NCI-H2107 (cell line): Measurements from ENCODE around the gene TMEM143.
"Not testable (repeated sequence)": the region's sequence is repeated elsewhere in the genome, so short reads cannot be mapped to it uniquely, and the experiment has no call there.

Source experiments
- DNase-seq: peaks from one replicate; lab custom pipeline; 2025; lab: John Stamatoyannopoulos, UW

Gene TMEM143

DNA sequence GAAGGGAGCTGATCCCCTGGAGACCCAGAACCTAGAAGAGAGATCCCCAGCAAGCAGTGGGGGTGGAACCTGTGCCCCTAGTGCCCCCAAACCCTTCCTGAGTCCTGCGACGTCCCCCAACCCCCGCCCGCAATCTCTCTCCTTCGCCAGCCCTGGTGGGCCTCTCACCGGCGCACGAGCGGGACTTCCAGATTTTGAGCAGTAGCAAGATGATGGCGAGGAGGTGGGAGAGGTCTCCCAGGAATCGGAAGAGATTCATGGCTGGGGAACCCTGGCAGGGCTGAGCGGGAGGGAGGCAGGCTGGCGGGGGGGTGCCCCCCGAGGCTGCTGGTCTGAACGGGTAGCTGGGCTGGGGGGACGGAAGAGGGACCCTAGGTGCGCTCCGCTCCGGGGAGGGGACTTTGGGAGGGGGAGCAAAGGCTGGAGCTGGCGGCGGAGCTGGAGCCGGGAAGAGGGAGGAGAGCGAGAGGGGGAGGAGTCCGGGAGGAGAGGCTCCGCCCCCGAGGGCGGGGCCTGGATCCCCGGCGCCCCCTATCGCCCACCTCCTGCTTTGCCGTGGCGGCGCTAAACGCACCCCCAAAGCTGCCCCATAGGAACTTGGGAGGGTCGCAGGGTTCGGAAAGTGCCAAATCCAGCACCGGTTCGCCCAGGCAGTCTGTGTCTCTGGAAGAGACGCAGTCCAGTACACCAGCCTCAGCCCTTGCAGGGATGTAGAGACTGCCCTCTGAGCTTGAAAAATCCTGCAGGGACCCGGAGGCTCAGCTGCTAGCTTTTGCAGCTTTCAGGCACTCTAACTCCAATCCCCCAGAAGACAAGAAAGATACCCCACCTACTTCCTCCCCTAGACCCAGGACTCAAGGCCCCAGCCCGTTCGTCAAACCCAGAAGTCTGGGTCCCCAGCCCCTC lies 27.6 kb upstream of the TMEM143 start, which contains the start of gene KDELR1:
Gene KDELR1 (minus strand): TSS at position 452 of the 906 bp plus-strand sequence. CDS start 193 bp downstream, at position 259.
- DNase-seq = no peak

DNA sequence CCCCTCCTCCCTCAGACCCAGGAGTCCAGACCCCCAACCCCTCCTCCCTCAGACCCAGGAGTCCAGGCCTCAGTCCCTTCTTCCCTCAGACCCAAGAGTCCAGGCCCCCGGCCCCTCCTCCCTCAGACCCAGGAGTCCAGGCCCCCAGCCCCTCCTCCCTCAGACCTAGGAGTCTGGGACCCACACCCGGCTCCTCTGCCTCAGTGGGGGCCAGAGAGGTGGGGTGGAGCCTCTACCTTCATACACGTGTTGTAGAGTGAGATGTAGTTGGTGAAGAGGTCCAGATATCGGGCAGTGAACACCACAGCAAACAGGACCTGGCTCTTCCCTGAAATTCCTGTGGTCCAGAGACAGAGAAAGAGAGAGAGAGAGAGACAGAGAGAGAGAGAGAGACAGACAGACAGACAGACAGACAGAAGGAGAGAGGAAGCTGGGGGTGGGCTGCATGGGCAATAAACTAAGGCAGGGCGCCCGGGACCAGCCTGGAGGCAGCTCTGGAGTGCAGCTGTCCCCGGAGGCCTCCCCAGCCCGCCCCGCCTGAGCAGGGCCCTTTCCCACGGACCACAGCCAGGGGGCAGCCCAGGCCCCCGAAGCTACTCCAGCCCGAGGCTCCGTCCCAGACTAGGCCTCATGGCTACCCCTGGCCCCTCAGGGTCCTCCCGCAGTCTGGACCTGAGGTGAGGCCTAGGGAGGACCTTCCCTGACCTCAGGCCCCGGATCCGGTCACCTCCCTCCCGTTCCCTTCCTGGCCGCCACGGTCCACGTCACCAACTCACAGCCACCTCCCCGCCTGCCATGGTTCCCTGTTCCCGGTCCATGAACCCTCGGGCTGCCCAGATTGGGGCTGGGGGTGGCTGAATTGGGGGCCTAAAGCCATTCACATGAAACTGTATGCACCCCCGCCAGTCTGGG lies 26.7 kb upstream of the TMEM143 start:
- no peak for DNase-seq

DNA sequence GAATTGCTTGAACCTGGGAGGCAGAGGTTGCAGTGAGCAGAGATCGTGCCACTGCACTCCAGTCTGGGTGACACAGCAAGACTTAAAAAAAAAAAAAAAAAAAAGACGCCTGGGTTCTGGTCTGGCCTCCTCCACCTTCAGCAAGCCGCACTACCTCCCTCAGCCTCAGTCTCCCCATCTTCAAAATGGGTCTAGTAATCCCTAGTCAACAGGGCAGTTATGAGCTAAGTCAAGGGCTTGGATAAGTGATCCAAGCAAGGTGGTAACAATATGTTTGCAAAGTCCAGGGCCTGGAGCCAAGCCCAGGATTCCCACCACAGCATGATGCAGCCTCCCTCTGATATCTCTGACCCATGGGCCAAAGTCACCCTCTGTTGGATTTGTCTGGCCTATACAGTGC lies 23.2 kb upstream of the TMEM143 start:
- DNase-seq = no peak

DNA sequence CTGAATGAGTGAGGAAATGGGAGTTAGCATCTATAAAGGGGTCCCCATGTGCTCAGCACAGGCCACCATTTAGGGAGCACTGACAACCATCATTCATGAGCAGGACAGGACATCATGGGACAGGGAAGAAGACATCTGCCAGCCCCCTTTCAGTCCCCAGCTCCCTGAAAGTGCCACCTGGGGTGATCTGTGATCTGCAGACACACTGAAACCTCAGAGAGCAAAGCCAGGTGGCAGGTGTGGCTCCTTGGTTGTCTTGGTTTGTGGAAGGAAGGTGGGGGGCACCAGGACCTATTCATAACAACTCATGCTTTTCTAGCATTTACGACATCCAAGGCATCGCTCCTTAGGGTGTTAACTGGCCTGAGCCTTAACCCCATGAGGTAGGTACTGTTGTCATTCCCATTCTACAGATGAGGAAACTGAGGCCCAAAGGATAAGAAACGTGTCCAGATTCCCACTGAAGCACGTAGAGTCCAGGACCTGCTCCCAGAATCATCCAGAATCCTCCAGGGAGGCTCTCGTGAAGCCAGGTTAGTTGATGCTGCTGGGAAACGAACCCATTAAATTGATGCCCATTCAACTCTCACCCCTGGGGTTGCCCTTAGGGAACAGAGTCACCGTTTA lies 21.8 kb upstream of the TMEM143 start:
- no peak for DNase-seq

DNA sequence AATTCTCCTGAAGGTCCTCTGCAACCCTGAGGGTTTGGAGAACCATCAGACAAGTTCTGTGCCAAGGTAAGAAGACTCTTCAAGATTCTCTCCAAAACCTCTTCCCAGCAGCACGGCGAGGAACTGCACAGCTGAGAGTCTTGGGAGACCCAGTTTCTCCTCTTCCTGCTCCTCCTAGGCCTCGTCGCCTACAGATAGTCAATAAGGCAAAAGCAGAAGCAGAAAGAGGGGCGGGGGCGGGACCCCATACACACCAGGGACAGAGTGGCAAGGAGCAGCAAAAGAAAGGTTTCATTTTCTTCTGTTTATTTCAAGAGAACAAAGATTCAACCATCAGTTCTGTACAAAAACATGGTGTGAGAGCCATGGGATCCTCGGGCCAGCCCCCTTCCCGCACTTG lies 18.5 kb upstream of the TMEM143 start:
- no peak for DNase-seq

DNA sequence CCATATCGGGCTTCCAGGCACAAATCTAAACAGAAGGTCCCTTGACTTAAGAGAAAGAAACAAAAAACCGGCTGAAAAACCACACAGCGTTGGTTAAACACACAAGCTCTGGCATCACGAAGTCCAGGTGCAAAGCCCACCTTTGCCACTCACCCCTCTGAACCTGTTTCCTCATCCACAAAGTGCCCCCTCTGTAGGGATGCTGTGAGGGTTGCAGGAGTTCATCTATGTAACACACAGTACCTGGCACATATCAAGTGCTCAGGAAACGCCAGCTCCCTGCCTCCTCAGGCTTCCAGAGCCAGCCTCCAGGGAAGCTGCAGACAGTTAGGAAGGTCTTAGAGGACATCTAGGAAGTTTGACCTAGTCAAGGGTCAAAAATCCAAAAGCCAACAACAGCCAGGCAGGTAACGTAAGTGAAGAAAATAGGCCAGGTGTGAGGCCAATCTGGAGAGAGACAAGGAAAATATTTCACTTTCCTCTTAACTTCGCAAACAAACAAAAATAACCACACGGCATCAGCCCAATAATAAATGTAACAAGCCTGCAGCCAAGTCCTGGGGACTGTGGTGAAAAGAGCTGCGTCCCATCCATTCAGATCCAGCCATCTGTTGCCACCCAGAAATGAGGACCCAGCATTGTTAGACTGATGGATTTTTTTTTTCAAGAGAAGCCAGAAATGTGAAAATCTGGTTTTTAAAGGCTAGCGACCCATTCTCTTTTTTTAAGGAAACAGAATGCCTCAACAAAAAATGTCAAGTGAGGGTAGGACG lies 17.6 kb upstream of the TMEM143 start:
- DNase-seq = no peak

DNA sequence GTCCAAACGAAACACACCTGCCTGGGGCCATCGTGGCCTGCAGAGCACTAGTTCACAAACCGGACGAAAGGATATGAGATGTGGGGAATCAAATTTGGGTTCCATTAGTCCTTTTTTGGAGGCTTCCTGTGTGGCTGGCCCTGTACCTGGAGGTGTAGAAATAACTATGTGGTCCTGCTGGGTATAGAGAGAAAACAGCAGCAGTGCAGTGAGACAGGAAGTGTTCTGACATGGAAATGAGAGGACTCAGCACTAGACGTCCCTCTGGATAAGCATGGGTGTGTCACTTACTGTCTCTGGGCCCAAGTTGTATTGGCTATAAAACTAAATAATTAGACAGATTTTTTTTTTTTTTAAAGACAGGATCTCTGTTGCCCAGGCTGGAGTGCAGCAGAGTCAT lies 15.3 kb upstream of the TMEM143 start:
- no peak for DNase-seq

DNA sequence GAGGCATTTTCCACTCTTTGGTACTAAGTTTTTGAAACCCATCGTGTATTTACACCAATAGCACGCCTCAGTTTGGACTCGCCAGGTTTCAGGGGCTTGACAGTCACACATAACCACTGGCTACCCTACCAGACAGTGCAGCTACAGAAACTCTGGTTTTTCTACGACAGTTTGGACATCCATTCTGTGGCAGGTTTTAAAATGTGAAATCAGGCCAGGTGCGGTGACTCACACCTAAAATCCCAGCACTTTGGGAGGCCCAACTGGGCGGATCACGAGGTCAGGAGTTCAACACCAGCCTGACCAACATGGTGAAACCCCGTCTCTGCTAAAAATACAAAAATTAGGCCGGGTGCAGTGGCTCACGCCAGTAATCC lies 14.4 kb upstream of the TMEM143 start:
- no peak for DNase-seq

DNA sequence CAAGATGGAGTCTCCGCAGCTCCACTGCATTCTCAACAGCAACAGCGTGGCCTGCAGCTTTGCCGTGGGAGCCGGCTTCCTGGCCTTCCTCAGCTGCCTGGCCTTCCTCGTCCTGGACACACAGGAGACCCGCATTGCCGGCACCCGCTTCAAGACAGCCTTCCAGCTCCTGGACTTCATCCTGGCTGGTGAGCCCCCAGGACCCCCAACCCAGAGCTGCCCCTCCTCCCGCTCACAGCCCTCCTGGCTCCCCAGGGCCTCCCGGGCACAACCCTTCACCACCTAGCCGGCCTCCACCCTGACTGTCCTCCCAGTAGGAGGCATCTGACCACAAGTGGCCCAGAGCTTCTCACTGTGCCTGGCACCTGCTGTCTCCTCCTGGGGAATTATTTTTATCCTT lies 9.8 kb upstream of the TMEM143 start:
- no peak for DNase-seq

DNA sequence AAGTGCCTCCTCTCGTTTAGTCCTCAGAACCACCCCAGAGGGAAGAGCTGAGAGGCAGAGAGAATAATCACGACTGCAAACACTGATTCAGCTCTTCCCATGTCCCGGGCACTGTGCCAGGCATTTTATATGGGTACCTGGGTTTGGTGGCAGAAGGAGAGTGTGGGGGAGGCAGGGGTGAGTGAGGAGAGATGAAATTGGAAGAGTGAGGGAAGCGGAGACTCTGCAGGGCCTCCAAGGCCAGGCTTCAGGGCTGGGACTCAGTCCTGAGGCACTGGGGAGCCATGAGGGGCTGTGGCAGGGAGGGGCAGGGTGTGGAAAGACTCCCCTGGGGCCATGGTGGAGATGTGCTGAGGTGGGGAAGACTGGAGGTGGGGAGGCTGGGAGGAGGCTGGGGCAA lies 9.2 kb upstream of the TMEM143 start:
- peak; percentile 79 for DNase-seq

DNA sequence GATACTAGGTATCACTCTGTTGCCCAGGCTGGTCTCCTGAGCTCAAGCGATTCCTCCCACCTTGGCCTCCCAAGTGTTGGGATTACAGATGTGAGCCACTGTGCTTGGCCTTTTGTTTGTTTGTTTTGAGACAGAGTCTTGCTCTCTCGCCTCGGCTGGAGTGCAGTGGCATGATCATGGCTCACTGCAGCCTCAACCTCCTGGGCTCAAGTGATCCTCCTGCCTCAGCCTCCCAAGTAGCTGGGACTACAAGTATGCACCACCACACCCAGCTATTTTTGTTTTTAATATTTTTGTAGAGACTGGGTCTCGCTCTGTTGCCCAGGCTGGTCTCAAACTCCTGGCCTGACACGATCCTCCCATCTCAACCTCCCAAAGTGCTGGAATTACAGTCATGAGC lies 8.0 kb upstream of the TMEM143 start:
- not testable (repeated sequence) for DNase-seq

DNA sequence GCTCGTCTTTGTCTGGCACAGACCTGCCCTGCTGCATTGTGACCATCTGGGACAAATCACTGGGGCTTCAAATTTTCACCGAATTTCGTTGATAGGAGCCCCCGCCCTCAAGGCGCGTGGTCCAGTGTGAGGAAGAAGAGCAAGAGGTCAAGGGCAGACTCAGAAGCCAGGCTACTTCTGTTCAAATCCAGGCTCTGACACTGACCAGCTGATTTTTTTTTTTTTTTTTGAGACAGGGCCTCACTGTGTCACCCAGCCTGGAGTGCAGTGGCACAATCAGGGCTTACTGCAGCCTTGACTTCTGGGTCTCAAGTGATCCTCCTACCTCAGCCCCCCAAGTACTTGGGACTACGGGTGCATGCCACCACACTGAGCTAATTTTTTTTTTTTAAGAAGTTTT lies 7.6 kb upstream of the TMEM143 start:
- DNase-seq = no peak

DNA sequence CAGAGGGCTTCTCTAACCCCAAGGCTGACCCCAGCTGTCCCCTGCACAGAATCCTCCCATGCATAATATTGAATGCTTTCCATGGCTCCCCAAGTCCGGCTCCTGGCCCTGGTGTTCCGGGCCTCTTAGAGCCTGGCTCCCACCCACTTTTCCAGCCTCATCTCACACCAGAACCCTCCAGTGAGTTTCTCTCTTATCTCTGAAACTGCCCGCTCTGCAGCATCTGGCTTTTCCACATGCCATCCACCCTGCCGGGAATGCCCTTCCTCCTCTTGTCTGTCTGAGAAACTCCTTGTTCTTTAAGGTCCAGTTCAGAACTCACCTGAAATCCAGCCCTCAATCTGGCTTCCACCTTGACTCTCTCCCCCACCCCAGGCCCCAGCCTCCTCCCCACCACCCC lies 7.2 kb upstream of the TMEM143 start:
- DNase-seq = no peak

DNA sequence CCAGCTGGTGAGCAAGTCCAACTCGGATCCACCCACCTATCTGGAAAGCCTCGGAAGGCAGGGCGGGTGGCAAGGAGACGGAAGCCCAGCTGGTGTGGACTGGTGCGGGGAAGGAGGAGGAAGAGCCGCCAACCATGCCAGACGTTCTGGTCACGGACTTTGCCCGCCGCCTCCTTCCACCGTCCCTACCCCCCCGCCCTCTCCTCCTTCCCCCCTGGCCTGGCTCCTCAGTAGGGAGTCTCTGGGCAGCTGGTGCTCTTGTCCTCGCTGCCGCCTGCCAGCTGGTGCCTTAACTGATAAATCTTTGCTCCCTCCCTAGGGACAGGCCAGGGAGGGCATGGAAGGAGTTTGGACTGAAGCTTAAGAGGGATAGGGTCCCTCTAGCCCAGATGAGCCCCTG lies 5.2 kb upstream of the TMEM143 start:
- DNase-seq = peak; percentile 32

DNA sequence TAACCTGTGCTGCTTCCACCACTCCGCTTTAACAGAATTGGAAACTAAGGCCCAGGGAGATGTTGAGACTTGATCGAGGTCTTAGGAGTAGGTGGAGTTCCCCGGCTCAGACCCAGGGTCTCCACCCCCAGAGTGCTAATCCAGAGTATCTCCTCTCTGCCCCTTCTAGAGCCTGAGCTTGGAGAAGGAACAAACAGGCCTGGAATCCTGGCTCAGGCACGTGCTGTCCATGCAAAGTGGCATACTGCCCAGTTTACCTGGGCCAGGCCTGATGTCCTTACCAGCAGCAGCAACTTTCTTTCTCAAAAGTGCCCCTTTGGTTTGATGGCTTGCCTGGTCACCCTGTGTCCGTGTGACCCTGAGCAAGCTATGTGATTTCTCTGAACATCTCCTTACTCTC lies 4.1 kb upstream of the TMEM143 start:
- DNase-seq = no peak

DNA sequence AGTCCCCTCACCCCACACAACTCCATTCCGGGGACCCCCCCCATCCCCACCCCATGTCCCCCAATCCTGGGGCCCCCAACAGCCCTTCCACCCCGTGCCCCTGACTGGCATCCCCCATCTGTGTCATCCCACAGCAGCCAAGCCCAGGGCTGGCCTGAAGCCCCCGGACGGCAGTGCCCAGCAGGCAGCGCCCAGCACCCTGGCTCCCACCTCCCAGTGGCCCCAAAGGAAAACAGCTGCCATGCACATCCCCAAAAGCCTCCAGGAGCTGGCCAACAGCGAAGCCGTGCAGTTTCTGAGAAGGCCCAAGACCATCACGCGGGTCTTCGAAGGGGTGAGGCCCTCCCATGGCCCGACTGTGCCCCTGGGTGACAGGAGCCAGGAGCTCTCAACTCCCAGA lies 1.9 kb upstream of the TMEM143 start:
- no peak for DNase-seq

DNA sequence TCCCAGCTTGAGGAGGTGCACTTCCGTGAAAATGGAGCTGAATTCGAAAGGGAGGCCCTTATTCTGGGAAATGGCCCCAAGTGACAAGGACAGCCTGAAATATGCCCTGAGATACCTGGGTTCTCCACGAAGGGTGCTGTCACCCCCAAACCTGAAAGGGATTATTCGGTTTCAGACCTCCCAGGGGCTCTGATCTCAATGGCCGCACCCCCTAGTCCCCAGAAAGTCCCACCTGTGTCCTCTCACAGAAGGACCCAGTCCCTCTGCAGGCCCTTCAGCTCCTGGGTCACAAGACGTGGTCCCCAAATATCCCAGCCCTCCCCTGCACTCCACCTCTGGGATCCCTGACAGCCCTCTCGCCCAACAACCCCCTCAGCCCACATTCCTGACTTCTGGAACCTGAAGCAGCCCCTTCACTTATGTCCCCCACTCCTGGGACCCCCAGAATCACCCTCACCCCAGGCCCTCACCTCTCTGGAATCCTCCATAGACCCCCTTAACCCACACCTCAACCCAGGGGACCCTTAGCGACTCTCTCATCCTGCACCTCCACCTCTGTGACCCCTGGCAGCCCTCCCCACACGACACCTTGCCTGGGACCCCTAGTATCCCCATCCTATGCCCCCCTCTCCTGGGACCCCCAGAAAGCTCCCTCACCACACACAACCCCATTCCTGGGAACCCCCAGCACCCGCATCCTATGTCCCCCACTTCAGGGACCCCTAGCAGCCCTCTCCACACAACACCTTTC lies 1.0 kb upstream of the TMEM143 start:
- no peak for DNase-seq

DNA sequence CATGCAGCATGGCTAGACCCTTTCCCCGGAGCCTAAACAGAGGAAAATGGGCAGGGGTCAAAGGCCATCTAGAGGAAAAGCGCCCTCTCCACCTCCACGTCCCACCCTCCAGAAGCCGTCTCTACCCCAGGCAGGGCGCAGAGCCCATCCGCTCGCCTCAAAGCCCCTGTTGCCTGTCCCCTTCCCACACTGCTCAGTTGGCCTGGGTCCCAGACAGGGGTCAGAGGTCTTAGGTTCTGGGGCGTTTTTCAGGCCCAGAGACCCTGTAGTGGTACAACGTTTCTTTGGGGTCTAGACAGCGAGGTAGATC lies 285 bp downstream of the TMEM143 start:
- DNase-seq = no peak

DNA sequence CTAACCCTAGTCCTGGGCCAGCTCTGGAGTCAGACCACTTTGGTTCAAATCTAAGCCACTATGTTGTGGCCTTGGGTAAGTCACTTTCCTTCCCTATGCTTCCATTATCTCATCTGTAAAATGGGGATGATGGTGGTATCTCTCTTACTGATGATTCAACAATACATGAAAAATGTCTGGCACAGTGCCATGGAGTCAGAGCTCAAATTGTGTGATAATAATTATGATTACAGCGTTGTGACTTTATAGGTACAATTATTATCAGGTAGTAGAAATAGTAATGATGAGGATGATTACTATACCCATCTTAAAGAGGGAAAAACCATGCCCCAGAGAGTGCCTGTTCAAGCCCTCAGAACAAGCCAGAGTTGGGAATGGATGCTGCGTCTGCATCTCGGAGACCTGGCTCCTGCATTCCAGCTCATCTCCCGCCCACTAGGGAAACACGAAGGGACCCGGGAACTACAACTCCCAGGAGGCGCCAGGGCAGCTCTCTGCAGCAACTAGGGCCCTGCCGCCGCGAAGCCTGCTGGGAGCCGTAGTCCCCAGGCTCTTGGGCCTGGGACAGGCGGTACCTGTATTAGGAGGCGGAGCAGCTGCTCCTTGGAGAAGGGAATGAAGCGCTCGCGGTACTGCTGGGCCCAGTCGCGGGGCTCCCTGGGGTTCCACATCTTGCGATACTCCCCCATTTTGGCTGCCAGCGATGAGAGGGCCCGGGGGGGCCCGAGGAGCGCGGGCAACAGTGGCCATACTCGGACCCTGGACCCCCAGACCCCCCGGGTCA lies 832 bp downstream of the TMEM143 start:
- peak; percentile 89 for DNase-seq

DNA sequence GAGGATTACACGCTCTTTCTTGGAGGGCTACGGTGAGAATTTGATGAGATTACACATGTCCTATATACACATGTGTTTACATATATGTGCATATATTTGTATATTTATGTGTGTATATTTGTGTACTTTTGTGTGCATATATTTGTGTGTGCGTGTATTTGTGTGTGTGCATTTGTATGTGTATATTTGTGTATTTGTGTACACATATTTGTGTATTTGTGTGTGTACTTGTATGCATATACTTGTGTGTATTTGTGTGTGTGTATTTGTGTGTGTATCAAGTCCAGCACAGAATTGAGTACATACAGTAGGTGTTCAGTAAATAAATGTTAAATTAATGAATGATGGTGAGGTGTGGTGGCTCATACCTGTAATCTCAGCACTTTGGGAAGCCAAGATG lies 1.8 kb downstream of the TMEM143 start:
- no peak for DNase-seq
